GM18505 (cell line): Measurements from ENCODE around the gene PCP4L1.

Experiments
- ATAC-seq: cut with Tn5 transposase; IDR thresholded peaks from one replicate; pipeline ENCODE4 v1.9.1; 2021; ENCODE audit not compliant: unreplicated experiment
- POLR2A ChIP-seq: IDR thresholded peaks from 4 replicates; pipeline ENCODE4 v1.6.1; 2011; ENCODE audit warnings: borderline replicate concordance; ENCODE audit not compliant: insufficient read depth, insufficient read length; ENCODE audit errors: extremely low read depth

PCP4L1 gene

DNA sequence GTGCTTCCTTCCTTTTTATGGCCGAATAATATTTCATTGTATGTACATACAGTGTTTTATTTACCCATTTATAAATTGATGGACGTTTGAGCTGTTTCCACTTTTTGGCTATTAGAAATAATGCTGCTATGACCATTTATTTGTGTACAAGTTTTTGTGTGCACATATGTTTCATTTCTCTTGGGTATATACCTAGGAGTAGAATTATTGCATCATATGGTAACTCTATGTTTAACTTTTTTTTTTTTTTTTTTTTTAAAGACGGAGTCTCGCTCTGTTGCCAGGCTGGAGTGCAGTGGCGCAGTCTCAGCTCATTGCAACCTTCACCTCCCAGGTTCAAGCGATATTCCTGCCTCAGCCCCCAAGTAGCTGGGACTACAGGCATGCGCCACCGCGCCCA is 74.6 kb downstream of the PCP4L1 start:
- ATAC-seq: no peak
- TF ChIP-seq POLR2A: no peak
